T-helper 22 cell (primary cell): ENCODE data around the gene RILPL2.
"Not testable (repeated sequence)": the region's sequence is repeated elsewhere in the genome, so short reads cannot be mapped to it uniquely, and the experiment has no call there.

Source experiments
- DNase-seq: peaks from one replicate; pipeline ENCODE4 v3.0.0-alpha.2; 2020; ENCODE audit warnings: low read depth

Gene RILPL2

GRCh38 chr12:123436017-123436964, at the start of gene RILPL2:
Gene RILPL2, minus strand, starts transcription at chr12:123436684. Its CDS starts 264 bp downstream, at chr12:123436420.
- peak; percentile 93 for DNase-seq

DNA sequence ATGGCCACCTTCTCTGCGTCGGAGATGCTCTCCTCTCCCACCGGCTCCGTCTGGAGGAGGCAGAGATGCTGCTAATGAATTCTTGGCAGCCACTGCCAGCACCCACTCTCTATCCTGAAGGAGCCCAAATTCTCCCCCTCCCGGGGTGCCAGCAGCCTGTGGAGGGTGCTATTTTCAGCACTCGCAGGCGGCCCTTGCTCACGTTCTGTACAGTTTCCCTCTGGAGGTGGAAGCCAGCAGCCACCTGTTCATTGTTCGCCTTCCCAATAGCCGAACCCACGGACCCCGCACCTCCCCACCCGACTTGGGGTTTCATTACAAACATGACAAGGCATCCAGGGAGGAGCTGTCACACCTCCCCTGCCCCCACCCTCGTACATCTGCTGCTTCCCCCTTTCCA, 49.3 kb upstream of the RILPL2 start:
- no peak for DNase-seq

DNA sequence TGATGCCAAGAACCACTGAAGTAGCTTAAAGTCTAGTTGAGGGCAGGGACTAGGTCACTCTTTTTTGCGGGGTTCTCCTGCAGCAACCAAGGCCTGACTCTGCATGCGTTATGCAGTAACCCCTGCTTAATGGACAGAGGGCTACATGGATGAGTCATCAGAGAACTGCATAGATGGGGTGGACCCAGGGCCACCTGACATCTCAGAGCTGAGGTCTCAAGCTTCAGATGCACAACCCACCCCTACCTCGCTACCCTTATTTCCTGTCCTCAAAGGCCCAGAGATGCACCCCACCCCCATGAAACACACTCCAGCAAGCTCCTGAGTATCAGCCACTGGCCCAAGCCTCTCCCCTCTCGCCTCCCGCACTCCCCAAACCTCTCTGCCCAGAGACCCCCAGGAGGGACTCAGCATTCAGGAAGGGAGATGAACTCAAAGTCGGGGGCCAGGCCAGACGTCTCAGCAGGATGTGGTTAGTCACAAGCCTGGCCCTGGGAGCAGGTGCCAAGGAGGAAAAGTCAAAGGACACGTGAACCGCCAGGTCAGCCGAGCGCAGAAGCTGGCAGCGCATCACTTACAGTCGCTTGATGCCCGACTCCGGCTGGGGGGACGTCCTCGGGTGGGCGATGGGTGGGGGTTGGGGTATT, 47.2 kb upstream of the RILPL2 start:
- DNase-seq: no peak

DNA sequence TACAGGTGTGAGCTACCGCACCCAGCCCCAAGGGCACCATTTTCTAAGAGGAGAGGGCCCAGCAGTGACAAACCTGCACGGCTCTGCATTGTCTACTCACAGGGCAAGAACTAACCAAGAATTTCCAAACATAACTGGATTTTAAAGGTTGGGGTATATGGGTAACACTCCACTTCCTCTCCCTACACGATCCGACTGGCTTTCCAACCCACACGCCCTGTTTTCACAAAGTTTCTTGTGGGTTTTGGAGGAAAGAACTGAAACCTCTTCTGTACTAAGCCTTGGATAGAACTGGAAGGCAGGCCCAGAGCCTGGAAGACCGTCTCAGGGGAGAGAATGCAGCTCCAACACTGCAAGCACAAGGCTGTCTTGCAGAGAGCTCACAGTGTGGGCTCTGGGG, 46.4 kb upstream of the RILPL2 start:
- no peak for DNase-seq

DNA sequence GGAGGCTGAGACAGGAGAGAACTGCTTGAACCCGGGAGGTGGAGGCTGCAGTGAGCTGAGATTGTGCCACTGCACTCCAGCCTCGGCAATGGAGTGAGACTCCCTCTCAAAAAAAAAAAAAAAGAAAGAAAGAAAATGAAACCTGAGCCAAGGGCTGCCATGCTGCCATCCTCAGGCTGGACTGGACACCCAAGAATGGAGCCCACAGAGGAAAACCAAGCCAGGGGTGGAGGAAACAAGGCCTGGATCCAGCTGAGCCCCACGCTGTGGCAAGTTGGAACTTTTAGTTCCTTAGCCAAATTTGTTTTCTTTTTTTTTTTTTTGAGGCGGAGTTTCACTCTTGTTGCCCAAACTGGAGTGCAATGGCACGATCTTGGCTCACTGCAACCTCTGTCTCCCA, 44.8 kb upstream of the RILPL2 start:
- DNase-seq: not testable (repeated sequence)

GRCh38 chr12:123479442-123480180, 43.1 kb upstream of the RILPL2 start:
- DNase-seq: no peak

GRCh38 chr12:123478762-123479161, 42.3 kb upstream of the RILPL2 start:
- no peak for DNase-seq

GRCh38 chr12:123478069-123478468, 41.6 kb upstream of the RILPL2 start:
- no peak for DNase-seq

- no peak for DNase-seq
These were observed 38.8 kb upstream of the RILPL2 start for GRCh38 chr12:123475246-123475703.

GRCh38 chr12:123474485-123475245, 38.2 kb upstream of the RILPL2 start:
- no peak for DNase-seq

GRCh38 chr12:123472438-123472849, 36.0 kb upstream of the RILPL2 start:
- no peak for DNase-seq

DNA sequence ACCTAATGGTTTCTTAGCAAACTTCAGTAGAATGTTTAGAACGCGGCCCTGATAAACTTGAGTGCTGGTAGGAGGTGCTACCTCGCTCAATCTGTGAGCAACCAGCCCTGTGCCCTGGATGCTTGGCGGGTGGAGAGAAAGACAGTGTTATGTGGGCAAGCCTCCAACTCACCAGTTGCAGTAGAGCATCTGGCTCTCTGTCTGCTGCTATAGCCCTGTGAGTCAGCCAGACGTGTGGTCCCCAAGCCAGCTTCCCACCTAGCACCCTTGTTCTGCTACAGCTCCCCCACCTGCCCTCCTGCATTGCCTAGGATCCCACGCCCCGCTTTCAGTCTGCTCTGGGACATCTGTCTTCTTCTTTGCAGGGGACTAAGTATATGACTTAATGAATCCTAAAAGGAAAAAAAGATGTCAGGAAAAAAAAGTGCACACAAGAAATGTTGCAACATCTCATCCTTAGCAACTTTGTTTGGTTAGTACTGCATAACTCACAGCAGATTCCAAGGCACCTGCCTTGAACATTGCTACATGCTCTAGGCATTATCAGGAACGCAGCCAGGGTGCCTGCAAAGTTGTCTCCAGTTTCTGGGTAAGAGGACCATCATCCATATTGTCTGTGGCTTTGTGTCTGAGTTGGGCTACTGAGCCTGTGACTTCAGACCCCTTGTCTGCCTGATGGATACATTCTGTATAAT, 35.0 kb upstream of the RILPL2 start:
- DNase-seq: no peak

GRCh38 chr12:123469978-123470377, 33.5 kb upstream of the RILPL2 start:
- DNase-seq: no peak

GRCh38 chr12:123468786-123469185, 32.3 kb upstream of the RILPL2 start:
- DNase-seq: no peak

DNA sequence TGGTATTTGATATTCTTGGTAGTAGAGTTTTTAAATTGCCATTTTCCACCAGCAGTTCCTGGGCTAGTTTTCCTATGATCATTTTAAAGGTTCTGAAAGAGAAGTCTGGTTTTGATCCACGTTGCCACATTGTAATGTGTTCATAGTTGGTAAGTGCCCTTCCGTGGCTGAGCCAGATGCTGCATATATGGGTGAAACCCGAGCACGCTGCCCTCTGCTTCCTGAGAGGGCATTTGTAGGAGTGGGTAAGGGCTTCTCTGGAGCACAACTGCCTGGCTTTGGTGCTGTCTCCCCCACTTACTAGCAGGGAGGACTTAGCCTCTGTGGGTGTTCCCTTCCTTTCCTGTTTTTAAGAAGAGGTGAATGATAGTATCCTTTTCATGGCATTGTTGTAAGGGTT, 28.6 kb upstream of the RILPL2 start:
- no peak for DNase-seq

DNA sequence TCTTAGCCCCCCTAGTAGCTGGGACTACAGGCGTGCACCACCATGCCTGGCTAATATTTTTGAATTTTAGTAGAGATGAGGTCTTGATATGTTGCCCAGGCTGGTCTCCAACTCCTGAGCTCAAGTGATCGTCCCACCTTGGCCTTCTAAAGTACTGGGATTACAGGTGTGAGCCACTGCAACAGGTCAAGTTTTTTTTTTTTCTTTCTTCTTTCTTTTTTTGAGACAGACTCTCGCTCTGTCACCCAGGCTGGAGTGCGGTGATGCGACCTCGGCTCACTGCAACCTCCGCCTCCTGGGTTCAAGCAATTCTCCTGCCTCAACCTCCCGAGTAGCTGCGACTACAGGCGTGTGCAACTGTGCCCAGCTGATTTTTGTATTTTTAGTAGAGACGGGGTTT, 26.7 kb upstream of the RILPL2 start:
- not testable (repeated sequence) for DNase-seq

- DNase-seq: peak; percentile 78
These were observed 21.7 kb upstream of the RILPL2 start, which contains the start of gene SNRNP35 for GRCh38 chr12:123457980-123458779. Gene SNRNP35, plus strand, starts transcription at chr12:123458139. Its CDS starts 7,402 bp downstream, at chr12:123465541.

- DNase-seq: no peak
These were observed 16.7 kb upstream of the RILPL2 start for GRCh38 chr12:123453165-123453564.

- not testable (repeated sequence) for DNase-seq
These were observed 15.7 kb upstream of the RILPL2 start for GRCh38 chr12:123452276-123452550.

- DNase-seq: no peak
These were observed 14.2 kb upstream of the RILPL2 start for GRCh38 chr12:123450636-123451035.
